H1 (cell line): ENCODE measurements around the gene HOMER2. TPM values are rescaled to one million over a fixed set of nuclear protein-coding genes. Genes with fewer than 3 reads are reported as not detected.

Experiments
- GABPA ChIP-seq: IDR thresholded peaks from 2 replicates; pipeline ENCODE4 v1.6.1; 2011; ENCODE audit warnings: mild to moderate bottlenecking, low read length, moderate library complexity, borderline replicate concordance; ENCODE audit not compliant: insufficient read depth
- GTF2F1 ChIP-seq: IDR thresholded peaks from 2 replicates; pipeline ENCODE4 v1.6.1; 2012; ENCODE audit warnings: low read depth, low read length, improper control_type of control experiment, borderline replicate concordance
- NRF1 ChIP-seq: IDR thresholded peaks from 2 replicates; pipeline ENCODE4 v1.6.1; 2011; ENCODE audit warnings: mild to moderate bottlenecking, low read depth, low read length, improper control_type of control experiment
- RBBP5 ChIP-seq: IDR thresholded peaks from 2 replicates; pipeline ENCODE4 v1.7.1; 2012; ENCODE audit warnings: low read depth, mild to moderate bottlenecking, inconsistent platforms, low read length, moderate library complexity, borderline replicate concordance
- SIX5 ChIP-seq: IDR thresholded peaks from 2 replicates; pipeline ENCODE4 v1.6.1; 2011; ENCODE audit warnings: mild to moderate bottlenecking, low read depth, low read length
- TEAD4 ChIP-seq: IDR thresholded peaks from 2 replicates; pipeline ENCODE4 v1.6.1; 2012; ENCODE audit warnings: low read depth, low read length, inconsistent platforms, mixed read lengths
- polyA plus RNA-seq, 7 experiments: library from polyadenylated mRNA; depleted of rRNA in 3 of 7; stranded (reverse) in 5 of 7; unstranded in 2 of 7; fragments of >200 nt in 5 of 7; fragments of 200-250 nt in 2 of 7; gene quantifications; 1 replicate in 5 of 7; 2 replicates in 1 of 7; 4 replicates in 1 of 7; pipeline versions ENCODE4 v1.2.1 to v1.2.3, GENCODE V29; 2011 to 2013; ENCODE audit warnings: missing spikeins in 2 of 7, mixed read lengths in 2 of 7
- total RNA-seq: library from RNA; stranded (reverse); fragmentation: NEBNext Ultra II Directional; extraction: Animal tissue kit (Norgen Biotek cat#: 25700); gene quantifications from 2 replicates; pipeline ENCODE4 v1.2.1, GENCODE V29; 2021
- TF ChIP-seq, protein P1 (sequence below): fragments of 300-600 bp; sonication (generic); IDR thresholded peaks from 2 replicates; pipeline ENCODE4 v1.7.1; 2012; ENCODE audit warnings: low read length, moderate library complexity, mild to moderate bottlenecking, inconsistent platforms; ENCODE audit not compliant: insufficient replicate concordance
- TF ChIP-seq, protein P2 (sequence below): IDR thresholded peaks from 2 replicates; pipeline ENCODE4 v1.6.1; 2012; ENCODE audit warnings: inconsistent platforms

Gene HOMER2
- total and polyA plus RNA-seq, 2 of the 8 experiments (the other 6 are each of a cell fraction or from before 2014, with no cell fraction given) = 12.5 to 27.6 TPM

DNA sequence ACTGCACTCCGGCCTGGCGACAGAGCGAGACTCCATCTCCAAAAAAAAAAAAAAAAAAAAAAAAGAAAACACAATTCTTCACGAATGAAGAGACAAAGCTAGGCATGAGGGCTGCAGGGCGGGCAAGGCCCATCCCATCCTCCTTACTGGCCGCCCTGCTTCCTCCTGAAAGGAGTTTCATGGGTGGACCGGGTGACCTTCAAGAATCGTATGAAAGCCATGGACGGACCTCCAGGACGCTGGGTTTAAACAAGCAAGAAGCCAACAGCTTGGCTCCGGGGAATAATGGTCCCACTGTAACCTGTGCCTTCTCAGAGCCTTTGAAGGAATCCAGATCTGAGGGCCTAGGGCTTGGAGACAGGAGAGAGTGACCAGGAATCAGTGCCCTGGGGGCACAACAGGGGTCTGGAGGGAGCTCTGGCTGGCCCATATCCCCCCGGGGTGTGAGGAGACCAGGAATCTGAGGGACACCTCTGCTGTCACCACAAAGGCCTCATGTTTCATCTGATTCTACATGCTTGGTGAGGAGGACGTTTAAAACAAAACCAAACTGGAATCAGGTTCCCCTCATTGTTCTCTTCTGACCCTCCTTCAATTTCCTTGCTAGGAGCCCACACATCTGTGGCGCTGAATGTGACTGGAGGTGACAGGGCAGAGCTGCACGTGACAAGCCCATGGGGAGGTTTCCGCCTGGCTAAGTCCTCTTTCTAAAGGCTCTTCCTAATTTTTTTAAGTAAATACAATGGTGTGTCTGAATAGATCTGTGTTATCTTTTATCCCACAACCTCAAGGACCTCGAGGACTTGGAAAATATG lies 97.0 kb downstream of the HOMER2 start (continued):
- TF ChIP-seq, protein P1, sequence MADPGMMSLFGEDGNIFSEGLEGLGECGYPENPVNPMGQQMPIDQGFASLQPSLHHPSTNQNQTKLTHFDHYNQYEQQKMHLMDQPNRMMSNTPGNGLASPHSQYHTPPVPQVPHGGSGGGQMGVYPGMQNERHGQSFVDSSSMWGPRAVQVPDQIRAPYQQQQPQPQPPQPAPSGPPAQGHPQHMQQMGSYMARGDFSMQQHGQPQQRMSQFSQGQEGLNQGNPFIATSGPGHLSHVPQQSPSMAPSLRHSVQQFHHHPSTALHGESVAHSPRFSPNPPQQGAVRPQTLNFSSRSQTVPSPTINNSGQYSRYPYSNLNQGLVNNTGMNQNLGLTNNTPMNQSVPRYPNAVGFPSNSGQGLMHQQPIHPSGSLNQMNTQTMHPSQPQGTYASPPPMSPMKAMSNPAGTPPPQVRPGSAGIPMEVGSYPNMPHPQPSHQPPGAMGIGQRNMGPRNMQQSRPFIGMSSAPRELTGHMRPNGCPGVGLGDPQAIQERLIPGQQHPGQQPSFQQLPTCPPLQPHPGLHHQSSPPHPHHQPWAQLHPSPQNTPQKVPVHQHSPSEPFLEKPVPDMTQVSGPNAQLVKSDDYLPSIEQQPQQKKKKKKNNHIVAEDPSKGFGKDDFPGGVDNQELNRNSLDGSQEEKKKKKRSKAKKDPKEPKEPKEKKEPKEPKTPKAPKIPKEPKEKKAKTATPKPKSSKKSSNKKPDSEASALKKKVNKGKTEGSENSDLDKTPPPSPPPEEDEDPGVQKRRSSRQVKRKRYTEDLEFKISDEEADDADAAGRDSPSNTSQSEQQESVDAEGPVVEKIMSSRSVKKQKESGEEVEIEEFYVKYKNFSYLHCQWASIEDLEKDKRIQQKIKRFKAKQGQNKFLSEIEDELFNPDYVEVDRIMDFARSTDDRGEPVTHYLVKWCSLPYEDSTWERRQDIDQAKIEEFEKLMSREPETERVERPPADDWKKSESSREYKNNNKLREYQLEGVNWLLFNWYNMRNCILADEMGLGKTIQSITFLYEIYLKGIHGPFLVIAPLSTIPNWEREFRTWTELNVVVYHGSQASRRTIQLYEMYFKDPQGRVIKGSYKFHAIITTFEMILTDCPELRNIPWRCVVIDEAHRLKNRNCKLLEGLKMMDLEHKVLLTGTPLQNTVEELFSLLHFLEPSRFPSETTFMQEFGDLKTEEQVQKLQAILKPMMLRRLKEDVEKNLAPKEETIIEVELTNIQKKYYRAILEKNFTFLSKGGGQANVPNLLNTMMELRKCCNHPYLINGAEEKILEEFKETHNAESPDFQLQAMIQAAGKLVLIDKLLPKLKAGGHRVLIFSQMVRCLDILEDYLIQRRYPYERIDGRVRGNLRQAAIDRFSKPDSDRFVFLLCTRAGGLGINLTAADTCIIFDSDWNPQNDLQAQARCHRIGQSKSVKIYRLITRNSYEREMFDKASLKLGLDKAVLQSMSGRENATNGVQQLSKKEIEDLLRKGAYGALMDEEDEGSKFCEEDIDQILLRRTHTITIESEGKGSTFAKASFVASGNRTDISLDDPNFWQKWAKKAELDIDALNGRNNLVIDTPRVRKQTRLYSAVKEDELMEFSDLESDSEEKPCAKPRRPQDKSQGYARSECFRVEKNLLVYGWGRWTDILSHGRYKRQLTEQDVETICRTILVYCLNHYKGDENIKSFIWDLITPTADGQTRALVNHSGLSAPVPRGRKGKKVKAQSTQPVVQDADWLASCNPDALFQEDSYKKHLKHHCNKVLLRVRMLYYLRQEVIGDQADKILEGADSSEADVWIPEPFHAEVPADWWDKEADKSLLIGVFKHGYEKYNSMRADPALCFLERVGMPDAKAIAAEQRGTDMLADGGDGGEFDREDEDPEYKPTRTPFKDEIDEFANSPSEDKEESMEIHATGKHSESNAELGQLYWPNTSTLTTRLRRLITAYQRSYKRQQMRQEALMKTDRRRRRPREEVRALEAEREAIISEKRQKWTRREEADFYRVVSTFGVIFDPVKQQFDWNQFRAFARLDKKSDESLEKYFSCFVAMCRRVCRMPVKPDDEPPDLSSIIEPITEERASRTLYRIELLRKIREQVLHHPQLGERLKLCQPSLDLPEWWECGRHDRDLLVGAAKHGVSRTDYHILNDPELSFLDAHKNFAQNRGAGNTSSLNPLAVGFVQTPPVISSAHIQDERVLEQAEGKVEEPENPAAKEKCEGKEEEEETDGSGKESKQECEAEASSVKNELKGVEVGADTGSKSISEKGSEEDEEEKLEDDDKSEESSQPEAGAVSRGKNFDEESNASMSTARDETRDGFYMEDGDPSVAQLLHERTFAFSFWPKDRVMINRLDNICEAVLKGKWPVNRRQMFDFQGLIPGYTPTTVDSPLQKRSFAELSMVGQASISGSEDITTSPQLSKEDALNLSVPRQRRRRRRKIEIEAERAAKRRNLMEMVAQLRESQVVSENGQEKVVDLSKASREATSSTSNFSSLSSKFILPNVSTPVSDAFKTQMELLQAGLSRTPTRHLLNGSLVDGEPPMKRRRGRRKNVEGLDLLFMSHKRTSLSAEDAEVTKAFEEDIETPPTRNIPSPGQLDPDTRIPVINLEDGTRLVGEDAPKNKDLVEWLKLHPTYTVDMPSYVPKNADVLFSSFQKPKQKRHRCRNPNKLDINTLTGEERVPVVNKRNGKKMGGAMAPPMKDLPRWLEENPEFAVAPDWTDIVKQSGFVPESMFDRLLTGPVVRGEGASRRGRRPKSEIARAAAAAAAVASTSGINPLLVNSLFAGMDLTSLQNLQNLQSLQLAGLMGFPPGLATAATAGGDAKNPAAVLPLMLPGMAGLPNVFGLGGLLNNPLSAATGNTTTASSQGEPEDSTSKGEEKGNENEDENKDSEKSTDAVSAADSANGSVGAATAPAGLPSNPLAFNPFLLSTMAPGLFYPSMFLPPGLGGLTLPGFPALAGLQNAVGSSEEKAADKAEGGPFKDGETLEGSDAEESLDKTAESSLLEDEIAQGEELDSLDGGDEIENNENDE = no peak
- TF ChIP-seq TEAD4 (no peak), GTF2F1 (no peak), NRF1 (no peak), SIX5 (no peak), GABPA (no peak), RBBP5 (no peak)
- TF ChIP-seq, protein P2, sequence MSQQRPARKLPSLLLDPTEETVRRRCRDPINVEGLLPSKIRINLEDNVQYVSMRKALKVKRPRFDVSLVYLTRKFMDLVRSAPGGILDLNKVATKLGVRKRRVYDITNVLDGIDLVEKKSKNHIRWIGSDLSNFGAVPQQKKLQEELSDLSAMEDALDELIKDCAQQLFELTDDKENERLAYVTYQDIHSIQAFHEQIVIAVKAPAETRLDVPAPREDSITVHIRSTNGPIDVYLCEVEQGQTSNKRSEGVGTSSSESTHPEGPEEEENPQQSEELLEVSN = no peak
